Activated CD8-positive, alpha-beta memory T cell treated with anti-CD3 and anti-CD28 coated beads for 1 hour (primary cell): ENCODE data around the gene FAM3B.

Source experiments
- DNase-seq, 2 donors: peaks; one replicate each; pipeline ENCODE4 v3.0.0-alpha.2; 2020; ENCODE audit warnings: low read depth in 1 of 2; ENCODE audit errors: extremely low read depth in 1 of 2

Gene FAM3B

GRCh38 chr21:41317458-41317857, 857 bp downstream of the FAM3B start:
- no peak for DNase-seq

- DNase-seq, result no peak
Observed at GRCh38 chr21:41318218-41318617, 1.6 kb downstream of the FAM3B start.

GRCh38 chr21:41319273-41319672, 2.7 kb downstream of the FAM3B start:
- DNase-seq, result no peak

GRCh38 chr21:41321211-41321907, 4.8 kb downstream of the FAM3B start:
- no peak for DNase-seq

- DNase-seq, result no peak
Observed at GRCh38 chr21:41321908-41322495, 5.4 kb downstream of the FAM3B start.

- DNase-seq, result no peak
Observed at GRCh38 chr21:41322496-41323382, 6.1 kb downstream of the FAM3B start.

- DNase-seq, result no peak
Observed at GRCh38 chr21:41325138-41325912, 8.7 kb downstream of the FAM3B start.

- no peak for DNase-seq
Observed at GRCh38 chr21:41326414-41327080, 9.9 kb downstream of the FAM3B start.

GRCh38 chr21:41327753-41328152, 11.2 kb downstream of the FAM3B start:
- no peak for DNase-seq

- no peak for DNase-seq
Observed at GRCh38 chr21:41328660-41329607, 12.3 kb downstream of the FAM3B start.

GRCh38 chr21:41333752-41334151, 17.2 kb downstream of the FAM3B start:
- DNase-seq, result no peak

- no peak for DNase-seq
Observed at GRCh38 chr21:41337515-41337914, 20.9 kb downstream of the FAM3B start.

GRCh38 chr21:41338455-41338854, 21.9 kb downstream of the FAM3B start:
- DNase-seq, result no peak

GRCh38 chr21:41342035-41342434, 25.4 kb downstream of the FAM3B start:
- DNase-seq, result no peak

- DNase-seq, result no peak
Observed at GRCh38 chr21:41344146-41344545, 27.5 kb downstream of the FAM3B start.

- no peak for DNase-seq
Observed at GRCh38 chr21:41345356-41345755, 28.8 kb downstream of the FAM3B start.

- DNase-seq, result no peak
Observed at GRCh38 chr21:41345934-41346685, 29.5 kb downstream of the FAM3B start.

GRCh38 chr21:41346758-41347157, 30.2 kb downstream of the FAM3B start:
- no peak for DNase-seq

- DNase-seq, result no peak
Observed at GRCh38 chr21:41348434-41348833, 31.8 kb downstream of the FAM3B start.
